GM12878 (cell line): ENCODE data around the gene EYS.

ENCODE experiments used
- CTCF ChIP-seq, 3 experiments: IDR thresholded peaks in 2 of 3; conservative IDR thresholded peaks in 1 of 3; 2 replicates each; pipeline ENCODE4 v1.5.1; 2011; ENCODE audit warnings: low read depth in 3 of 3, low read length in 3 of 3, mild to moderate bottlenecking in 3 of 3, control low read depth in 2 of 3, moderate library complexity in 2 of 3, inconsistent platforms in 1 of 3, mixed read lengths in 1 of 3; ENCODE audit not compliant: control insufficient read depth in 2 of 3, insufficient read depth in 1 of 3; ENCODE audit errors: extremely low read depth in 1 of 3
- CUX1 ChIP-seq: IDR thresholded peaks from 2 replicates; pipeline ENCODE4 v1.6.1; 2012; ENCODE audit warnings: improper control_type of control experiment, low read depth, low read length; ENCODE audit not compliant: insufficient replicate concordance
- EZH2 ChIP-seq: IDR thresholded peaks from 2 replicates; pipeline ENCODE4 v1.6.1; 2012; ENCODE audit warnings: low read depth, mild to moderate bottlenecking, control low read depth, inconsistent platforms, low read length, borderline replicate concordance; ENCODE audit not compliant: control insufficient read depth
- HDAC6 ChIP-seq: fragments of 200-600 bp; sonication (generic); IDR thresholded peaks from one replicate; pipeline ENCODE4 v1.8.0; 2017; ENCODE audit warnings: antibody characterized with exemption; ENCODE audit not compliant: unreplicated experiment
- MAX ChIP-seq: IDR thresholded peaks from 2 replicates; pipeline ENCODE4 v1.6.1; 2012; ENCODE audit warnings: low read depth, low read length, improper control_type of control experiment
- MEF2A ChIP-seq: IDR thresholded peaks from 2 replicates; pipeline ENCODE4 v1.6.1; 2011; ENCODE audit warnings: low read depth, mild to moderate bottlenecking, low read length, moderate library complexity; ENCODE audit not compliant: insufficient read depth
- TBL1XR1 ChIP-seq: IDR thresholded peaks from 2 replicates; pipeline ENCODE4 v1.6.1; 2012; ENCODE audit warnings: low read depth, low read length, improper control_type of control experiment
- TCF3 ChIP-seq: IDR thresholded peaks from 2 replicates; pipeline ENCODE4 v1.6.1; 2012; ENCODE audit warnings: low read depth, mild to moderate bottlenecking, low read length, borderline replicate concordance; ENCODE audit not compliant: insufficient read depth
- USF2 ChIP-seq: IDR thresholded peaks from 2 replicates; pipeline ENCODE4 v1.6.1; 2011; ENCODE audit warnings: low read depth, low read length, improper control_type of control experiment, borderline replicate concordance
- YBX1 ChIP-seq: fragments of 450-650 bp; IDR thresholded peaks from 2 replicates; pipeline ENCODE4 v1.6.1; 2016; ENCODE audit warnings: antibody characterized with exemption

GRCh38 chr6:63806573-63806913, 1900.5 kb downstream of the EYS start:
- TF ChIP-seq MAX: no peak
- TF ChIP-seq CTCF (IDR thresholded peaks at IDR 0.05 in 2 of 3, conservative IDR thresholded peaks at IDR 0.05 in 1 of 3; ENCODE audit: control insufficient read depth in 2 of 3, extremely low read depth in 1 of 3, insufficient read depth in 1 of 3, low read depth in 3 of 3, low read length in 3 of 3): no peak
- TF ChIP-seq YBX1: no peak
- TF ChIP-seq HDAC6: no peak
- TF ChIP-seq USF2: no peak
- no peak for TF ChIP-seq EZH2
- no peak for TF ChIP-seq TBL1XR1
- no peak for TF ChIP-seq CUX1
- TF ChIP-seq TCF3: no peak
- TF ChIP-seq MEF2A: no peak
